GM23338 (cell line): ENCODE results near the gene TMEM217. TPM values are rescaled to one million over a fixed set of nuclear protein-coding genes. Genes with fewer than 3 reads are reported as not detected.

Experiments
- ATAC-seq: fragments of 200-7000 bp; cut with Tn5 transposase; 3 replicates; pipeline ENCODE4 v1.9.1; 2020
- DNase-seq: peaks from one replicate; pipeline ENCODE4 v3.0.0-alpha.2; 2015; ENCODE audit warnings: low spot score
- H2AFZ ChIP-seq: fragments of 200-600 bp; sonication (generic); 2 replicates; pipeline ENCODE4 v1.8.0; 2016; ENCODE audit warnings: antibody characterized with exemption, mild to moderate bottlenecking, moderate library complexity
- H3F3A ChIP-seq: fragments of 200-600 bp; sonication (generic); replicated peaks from 2 replicates; pipeline ENCODE4 v1.8.0; 2017; ENCODE audit warnings: antibody characterized with exemption, mixed run types, low read depth
- H3K27ac ChIP-seq: fragments of 200-600 bp; sonication (generic); 2 replicates; pipeline ENCODE4 v1.6.1; 2016; ENCODE audit warnings: low read depth
- H3K27me3 ChIP-seq: fragments of 200-600 bp; sonication (generic); 2 replicates; pipeline ENCODE4 v1.8.0; 2016; ENCODE audit warnings: mild to moderate bottlenecking, mixed run types, moderate library complexity; ENCODE audit not compliant: insufficient read depth
- H3K36me3 ChIP-seq: fragments of 200-600 bp; sonication (generic); 2 replicates; pipeline ENCODE4 v1.8.0; 2016; ENCODE audit warnings: mild to moderate bottlenecking; ENCODE audit not compliant: insufficient read depth
- H3K4me1 ChIP-seq: fragments of 200-600 bp; sonication (generic); 2 replicates; pipeline ENCODE4 v1.8.0; 2016; ENCODE audit warnings: mild to moderate bottlenecking, moderate library complexity; ENCODE audit not compliant: insufficient read depth
- H3K4me2 ChIP-seq: fragments of 200-600 bp; sonication (generic); 2 replicates; pipeline ENCODE4 v1.7.1; 2017; ENCODE audit warnings: mixed run types
- H3K4me3 ChIP-seq: fragments of 200-600 bp; sonication (generic); 2 replicates; pipeline ENCODE4 v1.6.1; 2016; ENCODE audit warnings: mixed run types
- H3K79me2 ChIP-seq: fragments of 200-600 bp; sonication (generic); replicated peaks from 2 replicates; pipeline ENCODE4 v1.8.0; 2017; ENCODE audit warnings: mild to moderate bottlenecking; ENCODE audit not compliant: insufficient read depth
- H3K9me2 ChIP-seq: fragments of 200-600 bp; sonication (generic); 2 replicates; pipeline ENCODE4 v1.8.0; 2017; ENCODE audit not compliant: insufficient read depth
- H4K20me1 ChIP-seq: fragments of 200-600 bp; sonication (generic); replicated peaks from 2 replicates; pipeline ENCODE4 v1.8.0; 2017; ENCODE audit warnings: mild to moderate bottlenecking; ENCODE audit not compliant: insufficient read depth
- H3K27ac Mint-ChIP-seq: 2 replicates; pipeline ENCODE4 v1.8.0; 2020; ENCODE audit warnings: inconsistent platforms, mild to moderate bottlenecking, moderate library complexity, mixed read lengths
- H3K27me3 Mint-ChIP-seq: 3 replicates; pipeline ENCODE4 v1.8.0; 2022; ENCODE audit warnings: low read depth, mild to moderate bottlenecking, moderate library complexity, mixed read lengths, inconsistent platforms; ENCODE audit not compliant: insufficient read depth, poor library complexity
- H3K36me3 Mint-ChIP-seq: 3 replicates; pipeline ENCODE4 v1.8.0; 2021; ENCODE audit warnings: low read depth, mild to moderate bottlenecking, inconsistent platforms, moderate library complexity, mixed read lengths
- H3K4me1 Mint-ChIP-seq: 3 replicates; pipeline ENCODE4 v1.8.0; 2020; ENCODE audit warnings: mild to moderate bottlenecking, inconsistent platforms, mixed read lengths
- H3K4me3 Mint-ChIP-seq: 3 replicates; pipeline ENCODE4 v1.8.0; 2021; ENCODE audit warnings: moderate library complexity, mild to moderate bottlenecking, inconsistent platforms, mixed read lengths
- H3K9me3 Mint-ChIP-seq: 3 replicates; pipeline ENCODE4 v1.8.0; 2020; ENCODE audit warnings: moderate library complexity, mild to moderate bottlenecking, inconsistent platforms, mixed read lengths
- polyA plus RNA-seq: library from polyadenylated mRNA; unstranded; fragments of >200 nt; fragmentation: Nextera tagmentation; extraction: Ambion mirVana; gene quantifications from 2 replicates; pipeline ENCODE4 v1.2.1, GENCODE V29; 2016
- total RNA-seq: library from RNA; depleted of rRNA; stranded (reverse); fragments of >200 nt; shearing (Covaris generic); gene quantifications from 2 replicates; pipeline ENCODE4 v1.2.3, GENCODE V29; 2014
- TF ChIP-seq, protein P1 (sequence below), 2 experiments: fragments of 200-600 bp in 1 of 2; sonication (generic) in 1 of 2; conservative IDR thresholded peaks; 2 replicates each; pipeline versions ENCODE4 v1.5.1 to v1.6.1; 2016 to 2017; ENCODE audit warnings: antibody characterized with exemption in 2 of 2, low read depth in 2 of 2, mild to moderate bottlenecking in 2 of 2, moderate library complexity in 1 of 2
- TF ChIP-seq, protein P2 (sequence below): fragments of 250-450 bp; sonication (Bioruptor Pico); IDR thresholded peaks from 2 replicates; pipeline ENCODE4 v1.5.0; 2020; ENCODE audit warnings: mild to moderate bottlenecking, moderate library complexity

The TMEM217 gene
- total and polyA plus RNA-seq, 2 experiments from 2014 or later = 1.3 TPM; not detected in 1

DNA sequence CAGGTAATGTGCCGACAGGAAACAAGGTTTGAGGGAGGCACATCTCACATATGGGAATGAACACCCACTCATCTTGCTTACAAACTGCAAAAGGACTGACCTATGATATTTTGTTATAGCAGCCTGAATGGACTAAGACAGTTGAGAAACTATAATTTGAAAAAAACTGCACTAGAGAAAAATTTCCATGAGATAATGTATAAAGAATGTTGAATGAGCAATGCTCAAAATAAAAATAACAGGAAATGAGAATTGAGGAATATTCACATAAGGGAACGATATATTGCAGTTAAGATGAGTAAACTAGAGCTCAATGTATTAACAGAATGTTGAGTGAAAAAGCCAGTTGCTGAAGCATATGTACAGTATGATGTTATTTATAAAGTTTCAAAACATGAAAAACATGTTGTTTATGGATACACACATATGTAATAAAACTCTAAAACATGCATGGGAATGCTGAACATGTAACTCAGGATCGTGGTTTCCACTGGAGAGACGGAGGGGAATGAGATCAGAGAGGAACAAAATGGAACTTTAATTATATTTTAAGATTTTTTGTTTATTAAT lies 6.6 kb downstream of the TMEM217 start:
- Histone ChIP-seq H3K36me3 (no peaks in the 10 kb centered on the region), H2AFZ (no peak overlapping the region), H3F3A (no peaks in the 10 kb centered on the region), H3K4me1 (0 out of 2 replicates have a peak, but pooled peaks cover 6% of the 10 kb centered on the region), H3K4me3 (no peak overlapping the region), H4K20me1 (no peaks in the 10 kb centered on the region), H3K4me2 (no peak overlapping the region), H3K27me3 (no peaks in the 10 kb centered on the region), H3K27ac (no peak overlapping the region), H3K79me2 (no peaks in the 10 kb centered on the region), H3K9me2 (no peaks in the 10 kb centered on the region)
- Mint-ChIP-seq H3K9me3 (no peaks in the 10 kb centered on the region; the same call in 2 of the 3 replicates), H3K4me3 (no peak overlapping the region), H3K27ac (no peak overlapping the region), H3K36me3 (no peaks in the 10 kb centered on the region), H3K27me3 (no peaks in the 10 kb centered on the region), H3K4me1 (peaks cover 10% of the 10 kb centered on the region)
- no peak for ATAC-seq
- no peak for DNase-seq
- TF ChIP-seq, protein P1, sequence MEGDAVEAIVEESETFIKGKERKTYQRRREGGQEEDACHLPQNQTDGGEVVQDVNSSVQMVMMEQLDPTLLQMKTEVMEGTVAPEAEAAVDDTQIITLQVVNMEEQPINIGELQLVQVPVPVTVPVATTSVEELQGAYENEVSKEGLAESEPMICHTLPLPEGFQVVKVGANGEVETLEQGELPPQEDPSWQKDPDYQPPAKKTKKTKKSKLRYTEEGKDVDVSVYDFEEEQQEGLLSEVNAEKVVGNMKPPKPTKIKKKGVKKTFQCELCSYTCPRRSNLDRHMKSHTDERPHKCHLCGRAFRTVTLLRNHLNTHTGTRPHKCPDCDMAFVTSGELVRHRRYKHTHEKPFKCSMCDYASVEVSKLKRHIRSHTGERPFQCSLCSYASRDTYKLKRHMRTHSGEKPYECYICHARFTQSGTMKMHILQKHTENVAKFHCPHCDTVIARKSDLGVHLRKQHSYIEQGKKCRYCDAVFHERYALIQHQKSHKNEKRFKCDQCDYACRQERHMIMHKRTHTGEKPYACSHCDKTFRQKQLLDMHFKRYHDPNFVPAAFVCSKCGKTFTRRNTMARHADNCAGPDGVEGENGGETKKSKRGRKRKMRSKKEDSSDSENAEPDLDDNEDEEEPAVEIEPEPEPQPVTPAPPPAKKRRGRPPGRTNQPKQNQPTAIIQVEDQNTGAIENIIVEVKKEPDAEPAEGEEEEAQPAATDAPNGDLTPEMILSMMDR (conservative IDR thresholded peaks at IDR 0.05; ENCODE audit: low read depth in 2 of 2) = no peak
- TF ChIP-seq, protein P2, sequence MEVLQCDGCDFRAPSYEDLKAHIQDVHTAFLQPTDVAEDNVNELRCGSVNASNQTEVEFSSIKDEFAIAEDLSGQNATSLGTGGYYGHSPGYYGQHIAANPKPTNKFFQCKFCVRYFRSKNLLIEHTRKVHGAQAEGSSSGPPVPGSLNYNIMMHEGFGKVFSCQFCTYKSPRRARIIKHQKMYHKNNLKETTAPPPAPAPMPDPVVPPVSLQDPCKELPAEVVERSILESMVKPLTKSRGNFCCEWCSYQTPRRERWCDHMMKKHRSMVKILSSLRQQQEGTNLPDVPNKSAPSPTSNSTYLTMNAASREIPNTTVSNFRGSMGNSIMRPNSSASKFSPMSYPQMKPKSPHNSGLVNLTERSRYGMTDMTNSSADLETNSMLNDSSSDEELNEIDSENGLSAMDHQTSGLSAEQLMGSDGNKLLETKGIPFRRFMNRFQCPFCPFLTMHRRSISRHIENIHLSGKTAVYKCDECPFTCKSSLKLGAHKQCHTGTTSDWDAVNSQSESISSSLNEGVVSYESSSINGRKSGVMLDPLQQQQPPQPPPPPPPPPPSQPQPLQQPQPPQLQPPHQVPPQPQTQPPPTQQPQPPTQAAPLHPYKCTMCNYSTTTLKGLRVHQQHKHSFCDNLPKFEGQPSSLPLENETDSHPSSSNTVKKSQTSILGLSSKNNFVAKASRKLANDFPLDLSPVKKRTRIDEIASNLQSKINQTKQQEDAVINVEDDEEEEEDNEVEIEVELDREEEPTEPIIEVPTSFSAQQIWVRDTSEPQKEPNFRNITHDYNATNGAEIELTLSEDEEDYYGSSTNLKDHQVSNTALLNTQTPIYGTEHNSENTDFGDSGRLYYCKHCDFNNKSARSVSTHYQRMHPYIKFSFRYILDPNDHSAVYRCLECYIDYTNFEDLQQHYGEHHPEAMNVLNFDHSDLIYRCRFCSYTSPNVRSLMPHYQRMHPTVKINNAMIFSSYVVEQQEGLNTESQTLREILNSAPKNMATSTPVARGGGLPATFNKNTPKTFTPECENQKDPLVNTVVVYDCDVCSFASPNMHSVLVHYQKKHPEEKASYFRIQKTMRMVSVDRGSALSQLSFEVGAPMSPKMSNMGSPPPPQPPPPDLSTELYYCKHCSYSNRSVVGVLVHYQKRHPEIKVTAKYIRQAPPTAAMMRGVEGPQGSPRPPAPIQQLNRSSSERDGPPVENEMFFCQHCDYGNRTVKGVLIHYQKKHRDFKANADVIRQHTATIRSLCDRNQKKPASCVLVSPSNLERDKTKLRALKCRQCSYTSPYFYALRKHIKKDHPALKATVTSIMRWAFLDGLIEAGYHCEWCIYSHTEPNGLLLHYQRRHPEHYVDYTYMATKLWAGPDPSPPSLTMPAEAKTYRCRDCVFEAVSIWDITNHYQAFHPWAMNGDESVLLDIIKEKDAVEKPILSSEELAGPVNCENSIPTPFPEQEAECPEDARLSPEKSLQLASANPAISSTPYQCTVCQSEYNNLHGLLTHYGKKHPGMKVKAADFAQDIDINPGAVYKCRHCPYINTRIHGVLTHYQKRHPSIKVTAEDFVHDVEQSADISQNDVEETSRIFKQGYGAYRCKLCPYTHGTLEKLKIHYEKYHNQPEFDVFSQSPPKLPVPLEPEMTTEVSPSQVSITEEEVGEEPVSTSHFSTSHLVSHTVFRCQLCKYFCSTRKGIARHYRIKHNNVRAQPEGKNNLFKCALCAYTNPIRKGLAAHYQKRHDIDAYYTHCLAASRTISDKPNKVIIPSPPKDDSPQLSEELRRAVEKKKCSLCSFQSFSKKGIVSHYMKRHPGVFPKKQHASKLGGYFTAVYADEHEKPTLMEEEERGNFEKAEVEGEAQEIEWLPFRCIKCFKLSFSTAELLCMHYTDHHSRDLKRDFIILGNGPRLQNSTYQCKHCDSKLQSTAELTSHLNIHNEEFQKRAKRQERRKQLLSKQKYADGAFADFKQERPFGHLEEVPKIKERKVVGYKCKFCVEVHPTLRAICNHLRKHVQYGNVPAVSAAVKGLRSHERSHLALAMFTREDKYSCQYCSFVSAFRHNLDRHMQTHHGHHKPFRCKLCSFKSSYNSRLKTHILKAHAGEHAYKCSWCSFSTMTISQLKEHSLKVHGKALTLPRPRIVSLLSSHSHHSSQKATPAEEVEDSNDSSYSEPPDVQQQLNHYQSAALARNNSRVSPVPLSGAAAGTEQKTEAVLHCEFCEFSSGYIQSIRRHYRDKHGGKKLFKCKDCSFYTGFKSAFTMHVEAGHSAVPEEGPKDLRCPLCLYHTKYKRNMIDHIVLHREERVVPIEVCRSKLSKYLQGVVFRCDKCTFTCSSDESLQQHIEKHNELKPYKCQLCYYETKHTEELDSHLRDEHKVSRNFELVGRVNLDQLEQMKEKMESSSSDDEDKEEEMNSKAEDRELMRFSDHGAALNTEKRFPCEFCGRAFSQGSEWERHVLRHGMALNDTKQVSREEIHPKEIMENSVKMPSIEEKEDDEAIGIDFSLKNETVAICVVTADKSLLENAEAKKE (CRISPR knock-in tag) = no peak
